NB4 (cell line): ENCODE data around the gene TCF12.

Source experiments
- CTCF ChIP-seq: IDR thresholded peaks from one replicate; pipeline ENCODE4 v1.5.1; 2012; ENCODE audit warnings: low read depth, low read length
- MYC ChIP-seq: IDR thresholded peaks from 2 replicates; pipeline ENCODE4 v1.6.1; 2011; ENCODE audit warnings: low read depth, low read length
- POLR2A ChIP-seq: IDR thresholded peaks from 2 replicates; pipeline ENCODE4 v1.6.1; 2011; ENCODE audit warnings: mild to moderate bottlenecking; ENCODE audit not compliant: insufficient read length; ENCODE audit errors: extremely low read depth
- TF ChIP-seq, protein P1 (sequence below): IDR thresholded peaks from 2 replicates; pipeline ENCODE4 v1.6.1; 2011; ENCODE audit warnings: low read depth, low read length

- TF ChIP-seq CTCF, result no peak
- TF ChIP-seq POLR2A, result no peak
- TF ChIP-seq, protein P1, sequence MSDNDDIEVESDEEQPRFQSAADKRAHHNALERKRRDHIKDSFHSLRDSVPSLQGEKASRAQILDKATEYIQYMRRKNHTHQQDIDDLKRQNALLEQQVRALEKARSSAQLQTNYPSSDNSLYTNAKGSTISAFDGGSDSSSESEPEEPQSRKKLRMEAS, result no peak
- no peak for TF ChIP-seq MYC
Measured at GRCh38 chr15:57203906-57204305, 285.5 kb downstream of the TCF12 start.
